RPMI7951 (cell line): Measurements from ENCODE around the gene SELENOT. TPM values are rescaled to one million over a fixed set of nuclear protein-coding genes. Genes with fewer than 3 reads are reported as not detected.

ENCODE experiments used
- DNase-seq: peaks from one replicate; pipeline ENCODE4 v3.0.0-alpha.2; 2012; ENCODE audit warnings: low read depth
- total RNA-seq: library from RNA; depleted of rRNA; stranded (reverse); fragments of >200 nt; shearing (Covaris generic); gene quantifications from 2 replicates; pipeline ENCODE4 v1.2.3, GENCODE V29; 2014; rRNA removed

SELENOT gene
- total RNA-seq, 1 experiment from 2014 or later: 152 TPM

- no peak for DNase-seq
Observed at GRCh38 chr3:150662410-150663200, 59.5 kb downstream of the SELENOT start.

DNA sequence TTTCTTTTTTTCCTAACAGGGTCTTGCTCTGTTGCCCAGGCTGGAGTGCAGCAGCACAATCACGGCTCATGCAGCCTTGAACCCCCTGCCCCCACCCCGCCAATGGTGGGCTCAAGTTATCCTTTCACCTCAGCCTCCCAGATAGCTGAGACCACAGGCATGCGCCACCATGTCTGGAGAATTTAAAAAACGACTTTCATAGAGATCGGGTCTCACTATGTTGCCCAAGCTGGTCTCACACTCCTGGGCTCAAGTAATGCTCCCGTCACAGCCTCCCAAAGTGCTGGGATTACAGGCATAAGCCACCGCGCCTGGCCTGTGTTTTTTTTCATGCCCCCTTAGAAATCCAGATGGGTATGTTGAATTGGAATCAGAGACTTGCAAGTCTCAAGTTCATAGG, 60.3 kb downstream of the SELENOT start:
- no peak for DNase-seq

DNA sequence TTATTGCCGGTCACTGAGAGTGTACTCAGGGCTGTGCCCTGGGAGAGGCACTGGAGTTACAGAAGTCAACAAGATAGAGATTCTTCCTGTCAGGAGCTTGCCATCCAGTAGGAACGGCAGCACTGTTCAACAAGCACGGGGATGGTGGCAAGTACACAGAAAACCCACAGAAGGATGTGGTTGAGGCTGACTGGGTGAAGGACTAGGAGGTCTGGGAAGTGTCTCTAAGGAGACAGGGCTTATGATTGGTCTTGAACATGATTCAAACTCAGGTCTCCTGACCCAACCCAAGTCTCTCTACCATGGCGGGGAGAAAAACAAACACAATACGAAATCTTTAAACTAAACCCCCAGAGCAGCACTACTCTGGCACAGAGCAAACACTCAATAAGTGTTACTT, 63.0 kb downstream of the SELENOT start:
- DNase-seq: no peak

DNA sequence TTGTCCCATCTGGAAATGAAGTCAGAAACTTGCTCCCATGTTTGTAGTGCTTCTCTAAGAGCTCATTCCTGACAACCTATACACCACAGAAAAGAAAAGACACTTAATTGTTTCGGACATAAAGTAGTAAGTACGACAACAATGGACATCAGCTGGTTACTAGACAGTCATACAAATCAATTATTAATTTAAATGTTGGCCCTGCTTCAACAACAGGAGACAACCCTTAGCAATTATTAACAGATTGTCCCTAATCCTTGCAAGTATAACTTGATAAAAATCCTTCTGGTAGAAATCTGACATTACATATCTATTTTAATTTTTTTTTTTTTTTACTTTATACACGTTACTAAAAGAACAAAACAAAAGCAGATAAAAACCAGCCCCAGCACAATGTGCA, 70.8 kb downstream of the SELENOT start:
- DNase-seq: no peak

DNA sequence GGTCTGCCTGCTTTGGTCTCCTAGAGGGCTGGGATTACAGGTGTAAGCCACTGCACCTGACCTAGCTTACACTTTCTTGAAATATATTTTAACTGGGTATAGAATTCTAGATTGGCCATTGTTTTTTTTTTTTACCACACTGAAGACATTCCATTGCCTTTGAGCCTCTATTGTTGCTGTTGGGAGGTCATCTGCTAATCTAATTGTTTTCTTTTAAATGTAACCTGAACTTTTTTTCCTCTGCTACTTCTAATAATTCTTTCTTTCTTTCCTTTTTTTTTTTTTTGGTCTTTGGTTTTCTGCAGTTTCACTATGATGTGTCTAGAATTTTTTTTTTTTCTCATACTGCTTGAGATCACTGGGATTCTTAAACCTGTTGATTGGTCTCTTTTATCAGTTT, 72.5 kb downstream of the SELENOT start:
- no peak for DNase-seq

Other genes starting within 250 kb of the SELENOT start
- 6.2 and 8.9 TPM in 2 replicates for gene TSC22D2, start 195.0 kb upstream of the SELENOT start, total RNA-seq
- gene SERP1, start 56.8 kb upstream of the SELENOT start, total RNA-seq: 178 and 187 TPM in 2 replicates
- gene EIF2A, start 56.5 kb upstream of the SELENOT start, total RNA-seq: 336 and 604 TPM in 2 replicates
- not detected in 2 replicates for gene ERICH6, start 100.6 kb downstream of the SELENOT start, total RNA-seq
- gene SIAH2, start 159.8 kb downstream of the SELENOT start, total RNA-seq: 21.9 and 26.7 TPM in 2 replicates